ENCODE results near the gene GZMM.

GZMM gene

GRCh38 chr19:547836-548720 lies 4.2 kb downstream of the GZMM start:
- Histone ChIP-seq H3K4me3 (ENCODE audit: low read depth, low read length) (no peak overlapping the region), H3K27me3 (ENCODE audit: insufficient read depth, low read length) (no peaks in the 10 kb centered on the region), H4K91ac (ENCODE audit: low read depth, low read length) (no peak overlapping the region), H3K23ac (ENCODE audit: low read length) (no peak overlapping the region), H2BK5ac (ENCODE audit: low read depth, low read length, poor library complexity) (no peak overlapping the region), H4K8ac (ENCODE audit: low read depth, low read length) (no peak overlapping the region), H3K14ac (ENCODE audit: low read length) (no peak overlapping the region), H3K79me2 (ENCODE audit: control insufficient read depth, insufficient read depth, low read length, poor library complexity) (no peaks in the 10 kb centered on the region), H3K27ac (ENCODE audit: low read depth, low read length) (no peak overlapping the region), H2BK12ac (ENCODE audit: low read length) (no peak overlapping the region), H3K36me3 (ENCODE audit: control insufficient read depth in 1 of 2, insufficient read depth in 2 of 2, low read length in 2 of 2) (peaks cover 0 to 2% of the 10 kb centered on the region in 2 experiments), H2AFZ (ENCODE audit: insufficient read depth, low read length, poor library complexity) (no peak overlapping the region), H3K4me2 (ENCODE audit: low read length) (no peak overlapping the region), H2AK5ac (ENCODE audit: low read length) (no peak overlapping the region), H3K4me1 (ENCODE audit: control insufficient read depth in 1 of 2, insufficient read depth in 2 of 2, low read length in 2 of 2) (no peaks in the 10 kb centered on the region), H3K9me3 (ENCODE audit: insufficient read depth, low read depth, low read length) (no peaks in the 10 kb centered on the region), H4K12ac (ENCODE audit: low read depth, low read length) (no peak overlapping the region), H3K4ac (ENCODE audit: low read depth, low read length) (no peak overlapping the region), H3K79me1 (ENCODE audit: low read length) (no peaks in the 10 kb centered on the region), H2BK120ac (ENCODE audit: insufficient read depth, low read length, poor library complexity) (no peak overlapping the region), H3K18ac (ENCODE audit: low read length) (no peak overlapping the region), H3K9ac (ENCODE audit: low read length) (no peak overlapping the region)
- DNase-seq, result peak in 1 of 2 donors; percentile 41
- WGBS (ENCODE audit: extremely low coverage, insufficient coverage, insufficient read length), result no CpG with 5 or more reads among the region's 26 CpGs

- Histone ChIP-seq H4K8ac (ENCODE audit: low read depth, low read length) (no peak overlapping the region), H3K9ac (ENCODE audit: low read length) (no peak overlapping the region), H2AK5ac (ENCODE audit: low read length) (no peak overlapping the region)
Measured at GRCh38 chr19:548886-549830, 5.3 kb downstream of the GZMM start.

GRCh38 chr19:554817-555216 lies 11.0 kb downstream of the GZMM start:
- DNase-seq, result no peak
- Histone ChIP-seq H3K27ac (ENCODE audit: low read depth, low read length) (no peak overlapping the region), H3K4me3 (ENCODE audit: low read depth, low read length) (no peak overlapping the region), H2AK5ac (ENCODE audit: low read length) (no peak overlapping the region), H4K8ac (ENCODE audit: low read depth, low read length) (no peak overlapping the region), H3K4ac (ENCODE audit: low read depth, low read length) (no peak overlapping the region), H4K12ac (ENCODE audit: low read depth, low read length) (no peak overlapping the region), H3K27me3 (ENCODE audit: insufficient read depth, low read length) (no peaks in the 10 kb centered on the region), H3K18ac (ENCODE audit: low read length) (no peak overlapping the region), H4K91ac (ENCODE audit: low read depth, low read length) (no peak overlapping the region), H3K9ac (ENCODE audit: low read length) (no peak overlapping the region), H3K14ac (ENCODE audit: low read length) (no peak overlapping the region), H3K79me1 (ENCODE audit: low read length) (peaks cover 1% of the 10 kb centered on the region), H3K79me2 (ENCODE audit: control insufficient read depth, insufficient read depth, low read length, poor library complexity) (no peaks in the 10 kb centered on the region), H2BK120ac (ENCODE audit: insufficient read depth, low read length, poor library complexity) (no peak overlapping the region), H3K36me3 (ENCODE audit: control insufficient read depth in 1 of 2, insufficient read depth in 2 of 2, low read length in 2 of 2) (no peaks in the 10 kb centered on the region), H2BK5ac (ENCODE audit: low read depth, low read length, poor library complexity) (no peak overlapping the region), H2BK12ac (ENCODE audit: low read length) (no peak overlapping the region), H3K4me1 (ENCODE audit: control insufficient read depth in 1 of 2, insufficient read depth in 2 of 2, low read length in 2 of 2) (peaks cover 0 to 2% of the 10 kb centered on the region in 2 experiments), H2AFZ (ENCODE audit: insufficient read depth, low read length, poor library complexity) (no peak overlapping the region), H3K4me2 (ENCODE audit: low read length) (no peak overlapping the region), H3K23ac (ENCODE audit: low read length) (no peak overlapping the region), H3K9me3 (ENCODE audit: insufficient read depth, low read depth, low read length) (peaks cover 4% of the 10 kb centered on the region)
- no CpG with 5 or more reads among the region's 20 CpGs for WGBS (ENCODE audit: extremely low coverage, insufficient coverage, insufficient read length)

More at GRCh38 chr19:548886-549830, 5.3 kb downstream of the GZMM start:
- Histone ChIP-seq H3K23ac (ENCODE audit: low read length) (no peak overlapping the region), H3K9me3 (ENCODE audit: insufficient read depth, low read depth, low read length) (no peaks in the 10 kb centered on the region), H3K18ac (ENCODE audit: low read length) (no peak overlapping the region), H2BK5ac (ENCODE audit: low read depth, low read length, poor library complexity) (no peak overlapping the region), H3K14ac (ENCODE audit: low read length) (no peak overlapping the region), H2BK120ac (ENCODE audit: insufficient read depth, low read length, poor library complexity) (no peak overlapping the region), H2BK12ac (ENCODE audit: low read length) (no peak overlapping the region), H3K4ac (ENCODE audit: low read depth, low read length) (no peak overlapping the region), H2AFZ (ENCODE audit: insufficient read depth, low read length, poor library complexity) (no peak overlapping the region), H3K36me3 (ENCODE audit: control insufficient read depth in 1 of 2, insufficient read depth in 2 of 2, low read length in 2 of 2) (no peaks in the 10 kb centered on the region), H4K91ac (ENCODE audit: low read depth, low read length) (no peak overlapping the region), H3K27ac (ENCODE audit: low read depth, low read length) (no peak overlapping the region), H3K4me2 (ENCODE audit: low read length) (no peak overlapping the region), H3K4me1 (ENCODE audit: control insufficient read depth in 1 of 2, insufficient read depth in 2 of 2, low read length in 2 of 2) (no peaks in the 10 kb centered on the region), H3K79me2 (ENCODE audit: control insufficient read depth, insufficient read depth, low read length, poor library complexity) (no peaks in the 10 kb centered on the region), H3K79me1 (ENCODE audit: low read length) (no peaks in the 10 kb centered on the region), H4K12ac (ENCODE audit: low read depth, low read length) (no peak overlapping the region), H3K4me3 (ENCODE audit: low read depth, low read length) (no peak overlapping the region), H3K27me3 (ENCODE audit: insufficient read depth, low read length) (no peaks in the 10 kb centered on the region)
- DNase-seq, result peak; percentile 65 to 77
- WGBS (ENCODE audit: extremely low coverage, insufficient coverage, insufficient read length), result no CpG with 5 or more reads among the region's 52 CpGs

GRCh38 chr19:555474-555808 lies 11.6 kb downstream of the GZMM start:
- H2BK12ac ChIP-seq (ENCODE audit: low read length), result no peak overlapping the region
- H3K27me3 ChIP-seq (ENCODE audit: insufficient read depth, low read length), result no peaks in the 10 kb centered on the region
- no peak overlapping the region for H3K23ac ChIP-seq (ENCODE audit: low read length)
- no peak overlapping the region for H4K12ac ChIP-seq (ENCODE audit: low read depth, low read length)
- no peak overlapping the region for H4K8ac ChIP-seq (ENCODE audit: low read depth, low read length)
- no peak overlapping the region for H2AK5ac ChIP-seq (ENCODE audit: low read length)
- H3K36me3 ChIP-seq (ENCODE audit: control insufficient read depth in 1 of 2, insufficient read depth in 2 of 2, low read length in 2 of 2), result no peaks in the 10 kb centered on the region
- no peak overlapping the region for H2BK5ac ChIP-seq (ENCODE audit: low read depth, low read length, poor library complexity)
- no peaks in the 10 kb centered on the region for H3K79me2 ChIP-seq (ENCODE audit: control insufficient read depth, insufficient read depth, low read length, poor library complexity)
- WGBS (ENCODE audit: extremely low coverage, insufficient coverage, insufficient read length), result no CpG with 5 or more reads among the region's 14 CpGs
- peaks cover 1% of the 10 kb centered on the region for H3K79me1 ChIP-seq (ENCODE audit: low read length)
- no peak overlapping the region for H3K18ac ChIP-seq (ENCODE audit: low read length)
- no peak overlapping the region for H3K9ac ChIP-seq (ENCODE audit: low read length)
- peaks cover 0 to 2% of the 10 kb centered on the region in 2 experiments for H3K4me1 ChIP-seq (ENCODE audit: control insufficient read depth in 1 of 2, insufficient read depth in 2 of 2, low read length in 2 of 2)
- no peak overlapping the region for H2AFZ ChIP-seq (ENCODE audit: insufficient read depth, low read length, poor library complexity)
- H3K4me3 ChIP-seq (ENCODE audit: low read depth, low read length), result no peak overlapping the region
- H3K9me3 ChIP-seq (ENCODE audit: insufficient read depth, low read depth, low read length), result peaks cover 4% of the 10 kb centered on the region
- no peak overlapping the region for H3K27ac ChIP-seq (ENCODE audit: low read depth, low read length)
- H2BK120ac ChIP-seq (ENCODE audit: insufficient read depth, low read length, poor library complexity), result no peak overlapping the region
- H3K14ac ChIP-seq (ENCODE audit: low read length), result no peak overlapping the region
- no peak for DNase-seq
- no peak overlapping the region for H3K4ac ChIP-seq (ENCODE audit: low read depth, low read length)
- no peak overlapping the region for H4K91ac ChIP-seq (ENCODE audit: low read depth, low read length)
- H3K4me2 ChIP-seq (ENCODE audit: low read length), result no peak overlapping the region

All from trophoblast cell (in vitro differentiated cells and primary cell).